Stimulated activated CD8-positive, alpha-beta memory T cell treated with anti-CD3 and anti-CD28 coated beads, Interleukin-4, amount 100 ng/mL, for 48 hours (primary cell): ENCODE data around the gene ADGRG4.

Source experiments
- DNase-seq: peaks from one replicate; pipeline ENCODE4 v3.0.0-alpha.2; 2020

Gene ADGRG4

GRCh38 chrX:136306182-136306581 lies 5.4 kb downstream of the ADGRG4 start:
- DNase-seq, result no peak

- DNase-seq, result no peak
These were observed 6.7 kb downstream of the ADGRG4 start for GRCh38 chrX:136307471-136307870.

- DNase-seq, result no peak
These were observed 9.6 kb downstream of the ADGRG4 start for GRCh38 chrX:136310411-136310810.

- DNase-seq, result no peak
These were observed 17.4 kb downstream of the ADGRG4 start for GRCh38 chrX:136318156-136318555.

- no peak for DNase-seq
These were observed 18.3 kb downstream of the ADGRG4 start for GRCh38 chrX:136318895-136319597.

GRCh38 chrX:136319600-136319999 lies 18.8 kb downstream of the ADGRG4 start:
- DNase-seq, result no peak

- no peak for DNase-seq
These were observed 20.8 kb downstream of the ADGRG4 start for GRCh38 chrX:136321532-136321931.

GRCh38 chrX:136322064-136322463 lies 21.3 kb downstream of the ADGRG4 start:
- no peak for DNase-seq

GRCh38 chrX:136325377-136325776 lies 24.6 kb downstream of the ADGRG4 start:
- no peak for DNase-seq

- DNase-seq, result no peak
These were observed 28.2 kb downstream of the ADGRG4 start for GRCh38 chrX:136328933-136329332.

- DNase-seq, result no peak
These were observed 35.9 kb downstream of the ADGRG4 start for GRCh38 chrX:136336623-136337022.

- DNase-seq, result no peak
These were observed 38.9 kb downstream of the ADGRG4 start for GRCh38 chrX:136339702-136340101.

GRCh38 chrX:136344320-136344719 lies 43.6 kb downstream of the ADGRG4 start:
- DNase-seq, result no peak

GRCh38 chrX:136346506-136346905 lies 45.7 kb downstream of the ADGRG4 start:
- DNase-seq, result no peak

- DNase-seq, result no peak
These were observed 46.9 kb downstream of the ADGRG4 start for GRCh38 chrX:136347706-136348105.

GRCh38 chrX:136353526-136354093 lies 52.8 kb downstream of the ADGRG4 start:
- DNase-seq, result no peak

GRCh38 chrX:136354201-136354600 lies 53.4 kb downstream of the ADGRG4 start:
- DNase-seq, result no peak

GRCh38 chrX:136369377-136369776 lies 68.6 kb downstream of the ADGRG4 start:
- no peak for DNase-seq

GRCh38 chrX:136376713-136377112 lies 76.0 kb downstream of the ADGRG4 start:
- no peak for DNase-seq

- DNase-seq, result no peak
These were observed 79.4 kb downstream of the ADGRG4 start for GRCh38 chrX:136380010-136380769.

- no peak for DNase-seq
These were observed 85.4 kb downstream of the ADGRG4 start for GRCh38 chrX:136386173-136386572.

GRCh38 chrX:136386826-136387225 lies 86.1 kb downstream of the ADGRG4 start:
- no peak for DNase-seq

GRCh38 chrX:136387951-136388502 lies 87.3 kb downstream of the ADGRG4 start:
- DNase-seq, result no peak

- no peak for DNase-seq
These were observed 90.2 kb downstream of the ADGRG4 start for GRCh38 chrX:136390921-136391320.
